Measurements from ENCODE around the gene LRRC61.
A peak's percentile ranks its signal among the peaks of the same experiment; 100 is the strongest.
"Not testable (repeated sequence)": the region's sequence is repeated elsewhere in the genome, so short reads cannot be mapped to it uniquely, and the experiment has no call there.

Gene LRRC61

DNA sequence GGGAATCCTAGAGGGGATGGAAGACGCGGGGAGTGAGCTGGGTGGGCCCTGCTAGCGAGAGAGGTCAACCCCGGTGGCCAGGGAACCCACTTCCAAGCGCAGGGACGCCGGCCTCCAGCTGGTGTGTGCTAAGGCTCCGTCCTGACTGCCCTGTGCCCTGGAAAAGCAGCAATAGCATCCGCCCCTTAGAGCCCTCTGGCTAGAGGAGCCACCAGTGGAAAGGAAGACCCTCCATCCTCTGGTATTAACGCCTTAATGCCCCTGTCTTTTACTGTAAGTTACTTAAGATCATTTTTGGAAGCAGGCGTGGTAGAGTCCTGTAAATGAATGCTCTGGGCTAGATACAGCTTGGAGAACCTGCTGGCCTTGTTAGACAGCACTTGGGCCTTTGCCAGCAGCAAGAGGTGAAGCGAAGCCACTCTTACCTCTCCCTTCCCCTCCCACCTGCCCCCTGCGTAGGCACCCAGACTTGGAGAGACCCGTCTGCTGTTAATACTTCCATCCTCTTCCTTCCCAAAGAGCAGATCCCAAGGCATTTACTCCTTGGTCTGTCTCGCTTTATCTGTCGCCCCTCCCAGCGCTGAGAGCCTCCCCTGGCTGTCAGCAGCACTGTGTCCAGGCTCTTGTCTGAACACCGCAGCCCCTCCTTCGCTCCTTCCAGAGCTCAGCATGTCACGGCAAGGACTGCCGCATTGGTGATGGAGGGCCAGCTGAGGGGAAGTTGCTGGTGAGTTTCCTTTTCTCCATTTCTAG lies 50.1 kb downstream of the LRRC61 start:
- no peak for DNase-seq

DNA sequence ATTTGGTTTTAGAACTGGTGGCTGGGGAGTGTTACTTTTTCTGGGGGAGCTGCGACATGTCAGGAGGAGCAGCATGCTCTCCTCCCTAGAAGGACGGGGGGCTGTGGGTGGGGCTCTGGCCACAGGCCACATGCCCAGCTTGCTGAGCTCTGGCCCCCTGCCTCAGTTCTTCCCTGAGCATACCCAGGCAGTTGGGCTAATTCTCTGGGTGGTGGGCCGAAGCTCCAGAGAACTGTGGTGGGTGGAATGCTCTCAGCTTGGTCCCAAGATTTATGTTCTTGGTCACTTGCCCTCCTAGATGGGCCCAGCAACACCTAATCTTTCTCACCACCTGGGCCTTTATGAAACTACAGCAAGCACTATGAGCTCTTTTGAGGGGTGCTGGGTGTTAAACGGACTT lies 50.9 kb downstream of the LRRC61 start:
- DNase-seq: no peak

DNA sequence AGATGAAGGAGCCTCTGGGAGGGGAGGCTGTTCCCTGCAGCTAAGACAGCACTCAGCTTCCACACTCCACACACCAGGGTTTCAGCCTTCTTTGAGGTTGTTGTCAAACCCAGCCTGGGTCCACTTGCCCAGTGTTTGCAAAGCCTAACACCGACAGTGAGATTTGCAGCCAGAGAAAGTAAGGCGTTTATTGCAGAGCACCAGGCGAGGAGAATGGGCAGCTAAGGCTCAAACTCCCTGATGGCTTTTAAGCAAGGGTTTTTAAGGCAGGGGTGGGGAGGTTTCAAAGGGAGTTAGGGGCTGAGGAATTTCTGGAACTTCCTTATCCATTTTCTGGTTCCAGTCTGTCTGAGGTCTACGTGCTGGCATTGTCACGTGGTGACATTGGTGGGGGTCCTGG lies 51.3 kb downstream of the LRRC61 start:
- no peak for DNase-seq

DNA sequence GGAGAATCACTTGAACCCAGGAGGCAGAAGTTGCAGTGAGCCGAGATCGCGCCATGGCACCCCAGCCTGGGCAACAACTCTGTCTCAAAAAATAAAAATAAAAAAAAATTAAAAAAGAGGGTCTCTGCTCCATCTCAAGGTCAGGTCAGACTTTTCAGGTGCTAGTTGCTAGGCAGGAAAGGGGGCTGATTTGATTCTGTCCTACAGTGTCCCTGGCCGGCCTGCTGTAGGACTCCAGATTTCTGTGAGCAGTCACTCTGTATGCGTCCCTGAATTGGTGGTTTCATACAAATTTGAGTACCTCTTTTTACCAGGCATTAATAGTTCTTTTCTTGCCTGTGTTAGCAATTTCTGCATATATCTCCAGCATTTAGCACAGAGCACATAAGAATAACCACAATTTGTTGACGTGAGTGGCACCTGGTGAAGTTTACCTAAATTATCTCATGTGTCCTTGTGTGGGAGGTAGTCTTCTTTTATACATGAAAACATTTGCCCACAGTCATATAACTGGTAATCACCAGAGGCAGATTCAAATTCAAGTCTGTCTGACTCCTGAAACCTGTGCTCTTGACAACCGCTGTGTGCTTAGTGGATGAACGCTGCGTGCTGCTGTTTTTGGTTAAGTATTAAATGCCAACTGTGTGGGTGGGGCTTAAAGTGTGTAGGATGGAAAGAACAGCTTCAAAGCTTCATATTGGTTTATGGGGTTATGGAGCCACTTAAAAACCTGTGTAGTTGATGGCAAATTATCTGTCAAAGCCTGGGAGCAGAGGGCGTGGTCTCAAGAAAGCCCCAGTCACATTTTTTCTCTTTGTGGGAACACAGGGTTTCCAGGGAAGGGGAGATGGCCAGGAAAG lies 52.7 kb downstream of the LRRC61 start:
- no peak for DNase-seq

DNA sequence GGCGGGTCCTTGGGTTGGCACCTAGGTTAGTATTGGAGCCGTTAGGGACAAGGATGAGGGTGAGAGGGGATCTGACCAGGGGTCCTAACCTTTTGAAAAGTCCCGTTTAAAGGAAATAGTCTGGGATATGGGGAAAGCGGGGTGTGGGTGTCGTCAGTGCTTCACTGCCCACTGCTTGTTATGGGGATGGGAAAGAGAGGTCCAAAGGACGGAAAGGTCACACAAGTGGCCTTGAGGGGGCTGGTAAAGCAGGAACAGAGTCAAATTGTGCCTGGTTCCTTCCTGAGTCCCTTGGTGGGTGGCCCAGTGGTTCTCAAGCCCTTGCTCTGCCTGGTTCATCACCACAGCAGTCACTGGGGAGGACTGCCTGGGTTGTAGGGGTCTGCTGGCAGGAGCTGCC lies 53.4 kb downstream of the LRRC61 start:
- no peak for DNase-seq

DNA sequence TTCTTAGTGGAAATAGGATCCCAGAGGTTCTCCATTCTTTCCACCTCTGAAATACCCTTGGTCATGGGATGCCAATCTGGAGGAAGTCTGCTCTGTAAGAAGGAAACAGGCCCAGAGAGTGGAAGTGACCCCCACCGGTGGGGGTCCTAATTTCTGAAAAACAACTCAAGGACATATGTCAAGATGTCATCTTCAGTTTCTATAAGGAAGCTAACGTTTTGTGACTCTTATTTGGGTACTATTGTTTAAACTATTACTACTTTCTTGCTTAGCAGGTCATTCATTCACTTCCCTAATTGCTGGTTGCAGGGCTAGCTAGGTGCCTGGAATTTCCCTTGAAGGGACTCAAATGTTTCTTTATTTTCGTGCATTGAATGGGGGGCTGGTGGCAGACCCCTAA lies 54.0 kb downstream of the LRRC61 start:
- DNase-seq: no peak

DNA sequence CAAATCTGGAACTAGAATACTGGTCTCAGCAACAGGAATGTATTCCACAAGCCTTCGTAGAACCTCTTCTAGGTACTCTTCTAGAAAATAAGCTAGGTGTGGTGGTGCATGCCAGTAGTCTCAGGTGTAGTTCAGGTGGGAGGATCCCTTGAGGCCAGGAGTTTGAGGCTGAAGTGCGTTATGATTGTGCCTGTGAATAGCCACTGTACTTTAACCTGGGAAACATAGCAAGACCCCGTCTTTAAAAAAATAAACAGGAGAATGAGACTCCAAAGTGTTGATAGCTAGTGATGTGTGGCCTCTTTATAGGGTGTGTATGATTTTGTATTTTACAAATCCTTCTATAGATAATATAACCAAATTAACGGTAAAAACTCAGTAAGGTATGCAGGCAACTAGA lies 54.5 kb downstream of the LRRC61 start:
- no peak for DNase-seq

DNA sequence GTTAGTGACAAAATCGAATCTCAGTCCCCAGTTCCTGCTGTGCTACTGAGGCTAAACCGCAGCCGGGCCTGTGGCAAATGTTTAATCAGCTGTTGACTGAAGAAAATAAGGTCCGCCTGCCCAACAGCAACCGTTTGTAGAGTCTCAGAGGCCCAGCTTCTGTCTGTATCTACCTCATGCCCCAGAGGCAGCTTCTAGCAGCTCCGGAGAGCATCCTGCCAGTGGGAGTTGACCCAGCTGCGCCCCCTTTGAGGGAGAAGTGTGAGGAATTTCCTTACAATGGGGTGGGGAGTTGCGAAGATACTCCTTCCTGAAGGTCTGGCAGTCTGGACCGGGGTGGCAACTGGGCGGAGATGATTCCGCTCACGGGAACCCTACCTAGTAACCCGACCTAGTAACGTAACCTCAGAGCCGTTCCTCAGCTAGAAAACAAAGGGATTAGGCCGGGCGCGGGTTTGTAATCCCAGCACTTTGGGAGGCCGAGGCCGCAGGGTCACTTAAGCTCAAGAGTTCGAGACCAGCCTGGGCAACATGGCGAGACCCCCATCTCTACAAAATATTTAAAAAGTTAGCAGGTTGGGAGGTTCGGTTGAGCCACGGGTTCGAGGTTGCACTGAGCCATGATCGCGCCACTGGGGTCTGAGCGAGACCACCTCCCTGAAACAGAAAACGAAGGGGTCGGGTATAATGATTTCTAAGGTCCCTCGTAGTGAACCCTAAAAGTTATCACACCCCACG lies 55.1 kb downstream of the LRRC61 start:
- peak; percentile 76 for DNase-seq

DNA sequence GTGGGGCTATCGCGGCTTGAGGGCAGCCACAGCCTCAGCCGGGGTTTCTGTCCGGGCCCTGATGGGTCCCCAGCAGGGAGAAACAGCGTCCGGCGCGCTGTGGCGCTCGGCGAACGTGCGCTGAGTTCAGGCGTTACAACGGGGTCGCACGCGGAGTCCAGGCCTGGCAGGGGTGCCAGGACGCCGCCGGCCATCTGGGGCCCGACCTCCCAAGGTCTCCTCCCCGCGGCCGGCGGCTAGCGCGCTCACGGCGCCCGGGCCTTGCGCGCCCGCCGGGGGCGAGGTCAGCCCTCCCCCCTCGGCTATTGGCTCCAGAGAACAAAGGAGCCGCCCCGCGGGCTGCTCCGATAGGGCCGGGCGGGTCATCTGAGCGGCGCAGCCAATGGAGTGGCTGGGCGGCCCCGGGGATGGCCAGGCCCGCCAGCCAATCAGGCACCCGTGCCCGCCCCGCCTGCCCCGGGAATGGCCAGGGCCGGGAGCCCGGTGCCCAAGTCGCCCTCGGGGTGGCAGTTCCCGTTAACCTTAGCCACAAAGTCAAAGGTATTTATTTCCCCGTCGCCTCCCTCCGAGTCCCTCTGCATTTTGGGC lies 55.8 kb downstream of the LRRC61 start, which contains the start of gene ZNF775:
ZNF775 (plus strand) TSS at position 478 of the 588 bp plus-strand sequence. CDS start 9,141 bp downstream, outside the sequence.
- DNase-seq: peak; percentile 94

DNA sequence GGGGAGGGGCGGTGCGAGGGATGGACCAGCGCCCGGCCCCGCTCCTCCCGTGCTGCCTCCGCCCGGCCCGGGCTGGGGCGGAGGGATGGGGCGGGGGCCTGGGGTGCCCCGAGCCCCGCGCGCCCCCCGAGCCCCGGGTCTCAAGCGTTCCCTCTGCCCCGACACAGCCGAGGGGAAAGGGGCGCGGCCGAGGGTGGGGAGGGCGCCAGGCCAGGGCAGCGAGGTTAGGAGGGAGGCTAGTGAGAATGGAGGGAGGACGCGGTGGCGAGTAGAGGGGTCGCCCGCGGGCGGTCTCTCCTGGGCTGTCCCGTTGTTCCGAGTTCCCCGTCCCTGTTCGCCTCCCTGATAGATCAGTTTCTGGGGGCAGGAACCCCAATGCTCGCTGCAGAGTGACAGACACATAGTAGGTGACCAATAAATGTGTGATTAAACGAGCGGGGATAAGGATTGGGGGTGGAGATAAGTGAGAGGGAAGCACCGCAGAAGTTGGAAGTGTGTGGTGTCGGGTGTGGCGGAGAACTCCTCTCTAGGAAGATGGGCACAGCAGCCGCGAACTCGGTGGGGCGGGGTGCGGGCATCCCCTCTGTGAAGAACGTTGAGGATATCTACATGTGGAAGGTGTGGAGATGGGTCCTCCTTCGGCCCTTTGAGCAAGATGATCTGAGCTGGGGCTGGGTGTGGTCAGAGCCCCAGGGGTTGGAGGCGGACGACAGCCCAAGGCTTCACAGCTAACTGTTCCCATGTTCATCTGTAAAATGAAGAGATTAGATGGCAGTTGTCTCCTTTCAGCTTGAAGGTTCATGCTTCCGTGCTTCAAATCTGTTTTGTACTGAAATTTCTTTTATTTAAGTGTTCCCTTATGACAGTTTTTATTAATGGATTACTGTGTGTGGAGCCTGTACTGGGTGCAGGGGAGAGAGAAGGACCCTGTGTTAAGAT lies 56.6 kb downstream of the LRRC61 start:
- no peak for DNase-seq

DNA sequence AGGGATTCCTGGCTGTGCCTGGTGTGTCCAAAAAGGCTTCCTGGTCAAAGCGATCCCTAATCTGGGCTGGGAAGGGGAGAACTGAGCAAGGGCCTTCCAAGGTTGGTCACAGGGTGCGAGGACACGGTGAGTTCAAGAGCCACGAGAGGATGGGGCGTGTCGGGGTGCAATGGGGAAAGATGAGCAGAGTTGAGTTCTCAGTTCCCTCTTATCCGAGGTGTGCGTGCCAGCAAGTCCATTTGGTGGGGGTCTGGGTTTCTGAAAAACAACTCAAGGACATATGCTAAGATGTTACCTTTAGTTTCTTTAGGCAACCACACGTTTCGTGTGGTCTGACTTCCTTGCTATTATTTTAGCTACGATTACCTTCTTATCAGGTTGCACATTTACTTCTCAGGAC lies 57.3 kb downstream of the LRRC61 start:
- DNase-seq: no peak

DNA sequence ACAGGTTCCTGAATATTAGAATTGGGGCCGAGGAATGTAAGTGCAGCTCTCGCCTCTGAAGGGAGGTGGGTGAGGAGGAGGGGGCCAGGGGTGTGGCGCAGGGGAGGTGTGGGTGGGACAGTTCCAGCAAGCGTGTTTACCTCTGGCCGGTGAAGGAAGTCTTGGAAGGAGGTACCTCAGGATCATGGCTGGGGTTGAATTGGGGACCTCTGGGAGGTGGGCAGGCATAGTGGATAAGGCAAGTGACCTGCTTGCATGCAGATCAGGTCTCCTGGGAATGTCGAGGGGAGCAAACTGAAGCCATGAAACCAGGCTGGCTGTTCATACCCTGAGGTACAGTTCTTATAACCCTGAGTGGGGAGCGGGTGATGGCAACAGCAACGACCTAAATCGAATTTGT lies 57.9 kb downstream of the LRRC61 start:
- DNase-seq: no peak

DNA sequence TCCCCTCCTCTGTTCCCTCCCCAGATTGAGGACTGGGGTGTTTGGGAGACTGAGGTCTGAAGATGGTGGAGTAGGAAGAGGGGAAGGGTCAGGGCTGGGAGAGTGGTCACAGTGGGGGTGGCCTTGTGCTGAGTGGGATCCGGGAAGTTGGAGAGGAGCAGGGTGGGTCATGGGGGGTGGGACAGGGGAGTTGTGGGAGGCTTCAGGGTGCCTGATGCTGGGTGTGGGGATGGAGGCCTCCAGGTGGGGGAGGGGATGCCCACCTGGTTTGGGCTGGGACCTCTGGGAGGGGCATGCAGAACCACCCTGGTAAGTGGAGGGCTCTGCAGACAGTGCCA lies 58.6 kb downstream of the LRRC61 start:
- DNase-seq: no peak

DNA sequence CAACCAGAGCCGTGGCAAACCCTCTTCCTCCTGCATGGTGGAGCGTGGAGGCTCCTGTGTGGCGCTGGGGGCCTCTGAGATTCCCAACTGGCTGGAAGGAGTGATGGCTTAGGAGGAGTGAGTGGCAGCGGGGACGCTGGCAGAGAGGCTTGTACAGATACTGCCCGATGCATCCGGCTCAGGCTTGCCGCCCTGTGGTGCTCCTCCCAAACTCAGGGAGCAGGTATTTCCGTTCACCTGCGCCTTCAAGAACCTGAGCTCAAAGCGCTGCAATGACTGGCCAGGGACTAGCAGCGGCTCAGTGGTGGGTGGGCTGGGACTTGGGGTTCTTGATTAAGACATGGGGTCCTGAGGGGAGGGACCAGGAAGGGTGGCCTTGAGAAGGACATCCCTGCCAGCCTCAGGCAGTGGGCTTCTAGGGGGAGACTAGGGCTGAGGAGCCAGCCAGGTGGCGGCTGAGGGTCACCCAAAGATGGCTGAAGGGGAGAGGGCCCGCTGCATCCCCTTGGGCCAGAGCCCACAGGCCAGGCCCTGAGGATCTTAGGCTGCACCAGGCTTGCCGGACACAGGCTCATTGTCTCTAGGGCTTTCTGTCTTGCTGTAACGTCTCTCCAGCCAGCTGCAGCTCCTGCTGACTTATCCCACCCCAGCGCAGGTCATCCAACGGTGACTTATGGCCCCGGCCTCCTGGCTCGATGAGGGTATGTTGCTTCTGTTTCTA lies 59.1 kb downstream of the LRRC61 start:
- no peak for DNase-seq

DNA sequence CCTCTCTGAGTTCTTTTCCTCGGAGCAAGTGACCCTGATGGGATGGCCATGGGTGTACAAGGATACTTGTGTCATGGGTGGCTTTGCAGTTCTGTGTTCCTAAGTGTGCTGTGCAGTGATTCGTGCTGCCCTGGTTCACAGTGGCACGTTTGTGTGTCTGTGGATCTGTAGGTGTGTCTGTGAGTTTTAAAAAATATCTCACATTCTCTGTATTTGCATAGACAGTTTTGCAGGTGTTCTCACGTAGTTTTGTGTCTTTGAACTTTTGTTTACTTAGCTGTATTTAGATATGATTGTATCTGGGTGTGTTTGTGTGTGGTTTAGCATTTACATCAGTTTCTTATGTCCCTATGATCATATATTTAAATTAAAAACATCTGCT lies 59.7 kb downstream of the LRRC61 start:
- no peak for DNase-seq

DNA sequence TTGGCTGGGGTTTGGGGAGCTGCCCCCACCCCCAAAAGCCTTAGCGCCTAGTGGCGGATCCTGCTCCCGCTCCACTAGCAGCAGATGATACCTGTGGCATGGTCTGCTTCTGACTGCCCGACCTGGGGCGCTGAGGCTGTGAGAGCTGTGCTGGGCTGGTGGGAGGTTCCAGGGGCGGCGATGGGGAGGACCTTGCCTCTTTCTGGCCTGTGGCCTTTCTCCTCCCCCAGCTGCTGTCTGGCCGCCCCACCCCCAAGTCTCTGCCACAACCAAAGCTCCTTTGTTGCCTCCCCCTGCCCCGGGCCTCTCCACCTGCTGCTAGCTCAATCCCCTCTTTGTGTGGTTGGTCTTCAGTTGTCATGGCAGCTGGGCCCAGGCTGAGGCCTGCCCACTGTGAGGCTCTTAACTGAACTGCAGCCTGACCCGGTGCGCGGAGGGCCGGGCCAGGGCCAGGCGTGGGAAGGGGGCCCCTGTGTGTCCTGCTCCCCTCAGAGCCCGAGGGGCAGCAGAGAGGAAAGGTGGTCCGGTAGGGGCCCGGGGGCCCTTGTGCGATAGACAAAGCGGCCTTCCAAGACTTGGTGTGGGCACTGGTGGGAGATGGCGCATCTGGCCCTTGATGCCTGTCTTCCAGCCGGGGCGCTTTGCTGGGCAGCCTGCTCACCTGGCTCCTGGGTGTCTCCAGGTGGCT lies 60.7 kb downstream of the LRRC61 start:
- DNase-seq: no peak

DNA sequence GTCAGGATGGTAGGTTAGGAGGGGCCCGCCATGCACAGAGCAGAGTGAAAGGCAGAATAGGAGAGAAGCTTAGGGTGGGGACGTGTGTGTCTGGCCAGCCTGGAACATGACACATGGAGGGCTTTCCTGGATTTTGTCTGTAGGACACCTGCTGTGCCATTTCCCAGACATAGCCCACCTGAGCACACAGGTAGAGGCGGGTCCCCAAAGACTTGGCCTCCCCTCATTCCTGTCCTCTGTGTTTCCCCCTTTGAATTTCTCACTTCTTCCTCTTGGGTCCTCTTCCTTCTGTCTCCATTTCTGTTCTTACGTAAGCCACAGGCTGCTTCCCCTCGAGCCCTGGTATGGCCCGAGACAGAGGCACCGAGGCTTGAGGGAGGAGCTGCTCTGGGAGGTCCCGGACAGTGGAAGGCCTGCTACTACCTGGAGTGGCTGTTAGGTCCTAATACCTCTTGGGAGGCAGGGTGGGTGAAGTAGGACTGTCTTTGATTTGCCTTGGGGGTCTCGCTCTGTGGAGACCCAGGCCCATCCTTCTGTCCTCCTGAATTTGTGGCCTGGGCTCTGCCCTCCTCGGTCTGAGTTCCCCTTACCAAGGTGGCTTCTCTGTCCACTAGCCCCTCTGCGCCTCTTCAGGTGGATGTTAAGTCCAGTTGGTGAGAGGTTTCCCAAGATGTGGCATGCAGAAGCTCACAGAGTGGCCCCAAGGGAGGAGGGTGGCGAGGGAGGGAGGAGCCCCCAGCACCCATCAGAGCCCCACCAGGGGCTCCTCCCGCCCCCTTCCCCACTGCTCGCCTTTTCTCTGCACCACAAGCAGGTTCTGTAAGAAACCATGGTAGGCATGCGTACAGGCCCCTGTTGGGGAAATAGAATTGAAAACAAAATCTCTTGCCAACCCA lies 61.5 kb downstream of the LRRC61 start:
- DNase-seq: no peak

DNA sequence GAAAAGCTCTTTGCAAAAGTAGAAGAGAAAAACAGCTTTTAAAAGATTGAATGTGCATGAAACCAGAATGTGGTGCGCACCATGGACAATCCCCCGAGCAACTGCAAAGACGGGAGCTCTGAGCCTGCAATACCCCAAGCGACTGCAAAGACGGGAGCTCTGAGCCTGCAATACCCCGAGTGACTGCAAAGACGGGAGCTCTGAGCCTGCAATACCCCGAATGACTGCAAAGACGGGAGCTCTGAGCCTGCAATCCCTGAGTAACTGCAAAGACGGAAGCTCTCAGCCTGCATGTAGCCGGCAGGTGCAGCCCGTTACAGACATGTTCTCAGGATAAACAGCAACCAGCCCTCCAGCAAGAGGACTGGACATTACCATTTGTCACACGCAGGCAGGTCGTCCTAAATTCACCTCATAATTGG lies 62.2 kb downstream of the LRRC61 start:
- no peak for DNase-seq

DNA sequence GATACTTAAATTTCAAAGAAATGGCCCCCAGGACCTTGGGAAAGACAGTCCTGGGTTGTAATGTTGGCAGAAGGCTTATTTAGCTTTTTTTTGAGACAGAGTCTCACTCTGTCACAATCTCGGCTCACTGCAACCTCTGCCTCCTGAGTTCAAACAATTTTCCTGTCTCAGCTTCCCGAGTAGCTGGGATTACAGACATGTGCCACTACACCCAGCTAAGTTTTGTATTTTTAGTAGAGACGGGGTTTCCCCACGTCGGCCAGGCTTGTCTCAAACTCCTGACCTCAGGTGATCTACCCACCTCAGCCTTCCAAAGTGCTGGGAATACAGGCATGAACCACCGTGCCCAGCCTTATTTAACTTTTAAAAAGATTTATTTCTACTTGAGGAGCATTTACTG lies 62.7 kb downstream of the LRRC61 start:
- not testable (repeated sequence) for DNase-seq
